AG09319 (cell line): ENCODE data around the gene DCAF12L1.

ENCODE experiments used
- DNase-seq: peaks from one replicate; pipeline ENCODE4 v3.0.0-alpha.2; 2010; ENCODE audit warnings: low read depth; ENCODE audit errors: extremely low read depth
- CTCF ChIP-seq: IDR thresholded peaks from 2 replicates; pipeline ENCODE4 v1.5.1; 2011; ENCODE audit warnings: low read depth, mild to moderate bottlenecking, inconsistent platforms, low read length, moderate library complexity

Gene DCAF12L1

GRCh38 chrX:126552313-126553022 is at the start of gene DCAF12L1:
Gene DCAF12L1, minus strand, starts transcription at chrX:126552814. Its CDS starts 206 bp downstream, at chrX:126552608.
- no peak for TF ChIP-seq CTCF
- no peak for DNase-seq

- DNase-seq, result no peak
- no peak for TF ChIP-seq CTCF
Measured at GRCh38 chrX:126580877-126581276, 28.3 kb upstream of the DCAF12L1 start.

GRCh38 chrX:126575911-126576310 is 23.3 kb upstream of the DCAF12L1 start:
- DNase-seq, result no peak
- no peak for TF ChIP-seq CTCF

GRCh38 chrX:126557151-126557550 is 4.5 kb upstream of the DCAF12L1 start:
- no peak for DNase-seq
- TF ChIP-seq CTCF, result no peak

GRCh38 chrX:126551725-126552312 is 795 bp downstream of the DCAF12L1 start:
- TF ChIP-seq CTCF, result no peak
- no peak for DNase-seq

GRCh38 chrX:126551306-126551705 is 1.3 kb downstream of the DCAF12L1 start:
- TF ChIP-seq CTCF, result no peak
- no peak for DNase-seq

GRCh38 chrX:126550816-126551215 is 1.8 kb downstream of the DCAF12L1 start:
- no peak for DNase-seq
- no peak for TF ChIP-seq CTCF
